Glutamatergic neuron (in vitro differentiated cells): Measurements from ENCODE around the gene ZNF277. TPM values are rescaled to one million over a fixed set of nuclear protein-coding genes. Genes with fewer than 3 reads are reported as not detected.

Source experiments
- DNase-seq: peaks from one replicate; pipeline ENCODE4 v3.0.0; 2022
- H3K27ac Mint-ChIP-seq: one replicate; pipeline ENCODE4 v1.8.0; 2020; ENCODE audit warnings: mild to moderate bottlenecking, mixed read lengths, inconsistent platforms; ENCODE audit not compliant: unreplicated experiment
- H3K27me3 Mint-ChIP-seq: one replicate; pipeline ENCODE4 v1.8.0; 2020; ENCODE audit warnings: mild to moderate bottlenecking, moderate library complexity, mixed read lengths, inconsistent platforms; ENCODE audit not compliant: unreplicated experiment
- H3K36me3 Mint-ChIP-seq: one replicate; pipeline ENCODE4 v1.8.0; 2020; ENCODE audit warnings: mild to moderate bottlenecking, mixed read lengths, inconsistent platforms; ENCODE audit not compliant: unreplicated experiment
- H3K4me1 Mint-ChIP-seq: one replicate; pipeline ENCODE4 v1.8.0; 2020; ENCODE audit warnings: mild to moderate bottlenecking, low read depth, mixed read lengths, inconsistent platforms; ENCODE audit not compliant: unreplicated experiment
- H3K4me3 Mint-ChIP-seq: one replicate; pipeline ENCODE4 v1.8.0; 2020; ENCODE audit warnings: mild to moderate bottlenecking, mixed read lengths, inconsistent platforms; ENCODE audit not compliant: unreplicated experiment
- H3K9me3 Mint-ChIP-seq: one replicate; pipeline ENCODE4 v1.8.0; 2020; ENCODE audit warnings: mild to moderate bottlenecking, moderate library complexity, mixed read lengths, inconsistent platforms; ENCODE audit not compliant: unreplicated experiment
- total RNA-seq: library from RNA; stranded (reverse); fragmentation: NEBNext Ultra II Directional; extraction: Animal tissue kit (Norgen Biotek cat#: 25700); gene quantifications from one replicate; pipeline ENCODE4 v1.2.1, GENCODE V29; 2021; ENCODE audit not compliant: unreplicated experiment
- TF ChIP-seq, protein P1 (sequence below): fragments of 200-600 bp; sonication (generic); IDR thresholded peaks from one replicate; pipeline ENCODE4 v1.5.0; 2021; ENCODE audit not compliant: partially characterized antibody, unreplicated experiment

ZNF277 gene
- total RNA-seq, 1 donor from 2014 or later: 27.0 TPM

DNA sequence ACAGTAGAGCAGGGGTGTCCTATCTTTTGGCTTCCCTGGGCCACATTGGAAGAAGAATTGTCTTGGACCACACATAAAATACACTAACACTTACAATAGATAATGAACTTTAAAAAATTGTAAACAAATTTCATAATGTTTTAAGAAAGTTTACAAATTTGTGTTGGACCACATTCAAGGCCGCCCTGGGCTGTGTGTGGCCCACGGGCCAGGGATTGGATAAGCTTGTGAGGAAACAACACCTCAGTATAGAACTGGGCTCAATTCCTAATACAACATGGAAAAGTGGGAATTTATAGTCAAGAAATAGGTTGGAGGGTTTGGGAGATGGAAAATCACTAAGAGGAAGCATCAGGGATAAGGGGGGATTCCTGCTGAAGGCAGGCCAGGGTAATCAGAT is 17.7 kb downstream of the ZNF277 start:
- TF ChIP-seq, protein P1, sequence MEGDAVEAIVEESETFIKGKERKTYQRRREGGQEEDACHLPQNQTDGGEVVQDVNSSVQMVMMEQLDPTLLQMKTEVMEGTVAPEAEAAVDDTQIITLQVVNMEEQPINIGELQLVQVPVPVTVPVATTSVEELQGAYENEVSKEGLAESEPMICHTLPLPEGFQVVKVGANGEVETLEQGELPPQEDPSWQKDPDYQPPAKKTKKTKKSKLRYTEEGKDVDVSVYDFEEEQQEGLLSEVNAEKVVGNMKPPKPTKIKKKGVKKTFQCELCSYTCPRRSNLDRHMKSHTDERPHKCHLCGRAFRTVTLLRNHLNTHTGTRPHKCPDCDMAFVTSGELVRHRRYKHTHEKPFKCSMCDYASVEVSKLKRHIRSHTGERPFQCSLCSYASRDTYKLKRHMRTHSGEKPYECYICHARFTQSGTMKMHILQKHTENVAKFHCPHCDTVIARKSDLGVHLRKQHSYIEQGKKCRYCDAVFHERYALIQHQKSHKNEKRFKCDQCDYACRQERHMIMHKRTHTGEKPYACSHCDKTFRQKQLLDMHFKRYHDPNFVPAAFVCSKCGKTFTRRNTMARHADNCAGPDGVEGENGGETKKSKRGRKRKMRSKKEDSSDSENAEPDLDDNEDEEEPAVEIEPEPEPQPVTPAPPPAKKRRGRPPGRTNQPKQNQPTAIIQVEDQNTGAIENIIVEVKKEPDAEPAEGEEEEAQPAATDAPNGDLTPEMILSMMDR: no peak
- no peaks in the 10 kb centered on the region for H3K9me3 Mint-ChIP-seq
- no peak overlapping the region for H3K4me3 Mint-ChIP-seq
- H3K27me3 Mint-ChIP-seq: no peaks in the 10 kb centered on the region
- H3K36me3 Mint-ChIP-seq: peaks cover 13% of the 10 kb centered on the region
- no peak overlapping the region for H3K27ac Mint-ChIP-seq
- no peaks in the 10 kb centered on the region for H3K4me1 Mint-ChIP-seq
- DNase-seq: no peak

DNA sequence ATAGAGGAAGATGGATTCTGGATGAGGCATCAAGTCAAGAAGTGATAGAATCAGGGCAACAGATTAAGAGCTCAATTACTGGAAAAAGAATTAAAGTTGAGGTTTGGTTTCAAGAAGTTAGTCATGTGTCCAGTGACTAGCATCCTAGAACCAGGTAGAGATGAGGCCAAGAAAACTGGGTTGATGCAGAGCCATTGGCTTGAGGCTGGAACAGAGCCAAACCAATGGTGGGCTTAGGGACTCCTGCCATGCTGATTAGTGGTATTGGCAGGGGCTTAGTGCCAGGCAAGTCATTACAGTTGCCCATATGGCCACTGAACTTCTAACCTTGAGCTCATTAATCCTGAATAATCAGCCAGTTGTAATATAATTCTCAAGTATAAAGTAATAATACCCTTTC is 18.5 kb downstream of the ZNF277 start:
- no peak for DNase-seq
- no peaks in the 10 kb centered on the region for H3K27me3 Mint-ChIP-seq

DNA sequence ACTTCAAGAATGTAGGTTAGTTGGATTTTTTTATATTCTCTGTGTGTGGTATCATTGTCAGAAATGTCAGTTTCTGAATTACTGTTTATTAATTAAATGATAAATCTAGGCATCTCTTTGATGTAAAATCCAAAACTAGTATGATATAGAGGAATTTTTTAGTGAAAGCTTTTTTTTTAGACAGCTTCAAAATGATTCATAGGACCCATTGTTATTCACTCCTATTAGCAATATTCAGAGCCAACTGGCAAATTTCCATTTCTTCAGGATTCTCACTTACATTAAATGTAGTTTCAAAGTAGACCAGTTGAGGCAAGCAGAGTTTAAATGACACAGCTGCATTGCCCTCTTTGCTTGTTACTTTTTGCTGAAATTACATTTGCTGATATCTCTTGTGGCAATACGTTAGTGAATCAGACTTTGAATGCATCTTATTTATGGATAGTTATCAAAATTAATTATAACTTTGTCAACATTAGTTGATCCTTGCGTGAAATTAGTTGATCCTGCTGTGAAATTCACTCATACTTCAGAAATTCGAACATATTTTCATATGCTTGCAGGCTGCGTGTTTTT is 20.3 kb downstream of the ZNF277 start:
- H3K9me3 Mint-ChIP-seq: no peaks in the 10 kb centered on the region
- DNase-seq: no peak
- peaks cover 2% of the 10 kb centered on the region for H3K4me1 Mint-ChIP-seq
- H3K4me3 Mint-ChIP-seq: no peak overlapping the region
- TF ChIP-seq, protein P1: no peak
- H3K27ac Mint-ChIP-seq: no peak overlapping the region
- H3K36me3 Mint-ChIP-seq: peaks cover 13% of the 10 kb centered on the region
- no peaks in the 10 kb centered on the region for H3K27me3 Mint-ChIP-seq

More for the DNA sequence above, 18.5 kb downstream of the ZNF277 start:
- Mint-ChIP-seq H3K9me3 (no peaks in the 10 kb centered on the region), H3K4me1 (no peaks in the 10 kb centered on the region), H3K27ac (no peak overlapping the region), H3K4me3 (no peak overlapping the region), H3K36me3 (peaks cover 13% of the 10 kb centered on the region)
- TF ChIP-seq, protein P1: no peak

DNA sequence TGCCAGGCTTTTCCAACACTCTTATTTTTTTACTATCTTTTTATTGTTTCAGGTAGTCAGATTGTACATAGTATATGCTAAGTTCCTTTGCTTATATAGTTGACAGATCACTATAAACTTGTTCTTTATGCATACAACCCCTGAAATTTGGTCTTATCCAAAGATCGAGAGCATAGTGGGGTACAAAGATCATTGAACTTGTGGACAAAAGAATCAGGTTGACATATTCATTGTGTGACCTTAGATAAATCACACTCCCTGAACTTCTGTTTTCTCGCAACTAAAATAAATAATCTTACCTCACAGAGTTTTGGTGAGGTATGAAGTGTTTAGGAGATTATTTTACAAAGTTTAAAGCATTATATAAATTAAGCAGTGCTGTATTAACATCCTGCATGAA is 22.1 kb downstream of the ZNF277 start:
- Mint-ChIP-seq H3K4me1 (peaks cover 2% of the 10 kb centered on the region), H3K9me3 (no peaks in the 10 kb centered on the region), H3K4me3 (no peak overlapping the region)

More for the DNA sequence above, 22.1 kb downstream of the ZNF277 start:
- TF ChIP-seq, protein P1: no peak
- H3K36me3 Mint-ChIP-seq: peaks cover 7% of the 10 kb centered on the region
- no peak for DNase-seq
- H3K27me3 Mint-ChIP-seq: no peaks in the 10 kb centered on the region
- no peak overlapping the region for H3K27ac Mint-ChIP-seq
